HepG2 (cell line): ENCODE data around the gene AFG1L. TPM values are rescaled to one million over a fixed set of nuclear protein-coding genes. Genes with fewer than 3 reads are reported as not detected.

ENCODE experiments used
- AGO2 ChIP-seq: fragments of 200-400 bp; formaldehyde crosslinking; optimal IDR thresholded peaks from 2 replicates; pipeline ENCODE3; 2017; ENCODE audit warnings: mild to moderate bottlenecking, low read depth, low read length, moderate library complexity
- CHD2 ChIP-seq: IDR thresholded peaks from 2 replicates; pipeline ENCODE4 v1.6.1; 2011; ENCODE audit warnings: low read depth, low read length, improper control_type of control experiment
- FOXK1 ChIP-seq: sonication (generic); formaldehyde crosslinking; IDR thresholded peaks from 2 replicates; pipeline ENCODE4 v1.4.0; 2020; ENCODE audit warnings: low read depth, missing genetic modification reagents, borderline replicate concordance
- NCOA5 ChIP-seq: sonication (generic); formaldehyde crosslinking; IDR thresholded peaks from 2 replicates; pipeline ENCODE4 v1.4.0; 2020; ENCODE audit warnings: missing genetic modification reagents
- RBM22 ChIP-seq: fragments of 200-400 bp; formaldehyde crosslinking; optimal IDR thresholded peaks from 2 replicates; pipeline ENCODE3; 2017; ENCODE audit warnings: mild to moderate bottlenecking, low read length, moderate library complexity
- RFX3 ChIP-seq: IDR thresholded peaks from 2 replicates; pipeline ENCODE4 v1.6.1; 2016; ENCODE audit warnings: missing biosample characterization, missing genetic modification reagents
- ZFP1 ChIP-seq: IDR thresholded peaks from 2 replicates; pipeline ENCODE4 v1.6.1; 2016
- ZNF235 ChIP-seq: sonication (generic); formaldehyde crosslinking; IDR thresholded peaks from 2 replicates; pipeline ENCODE4 v1.8.1; 2023; ENCODE audit warnings: mild to moderate bottlenecking, missing genetic modification reagents, borderline replicate concordance
- ZNF33B ChIP-seq: sonication (generic); formaldehyde crosslinking; IDR thresholded peaks from 2 replicates; pipeline ENCODE4 v1.5.1; 2020; ENCODE audit warnings: mild to moderate bottlenecking, missing genetic modification reagents
- ZNF746 ChIP-seq: sonication (generic); formaldehyde crosslinking; IDR thresholded peaks from 2 replicates; pipeline ENCODE4 v1.8.0; 2022; ENCODE audit warnings: mild to moderate bottlenecking, missing genetic modification reagents
- ZSCAN31 ChIP-seq: sonication (generic); formaldehyde crosslinking; IDR thresholded peaks from 2 replicates; pipeline ENCODE4 v1.5.0; 2020; ENCODE audit warnings: low read depth, mild to moderate bottlenecking, missing genetic modification reagents
- polyA plus RNA-seq, 8 experiments: library from polyadenylated mRNA; depleted of rRNA in 3 of 8; stranded (reverse) in 7 of 8; unstranded in 1 of 8; fragments of >200 nt; fragmentation: Illumina TruSeq in 4 of 8; extraction: Trizol in 4 of 8; gene quantifications; 2 replicates each; pipeline versions ENCODE4 v1.2.1 to v1.2.3, GENCODE V29; 2011 to 2016; ENCODE audit warnings: low read depth in 4 of 8, missing spikeins in 1 of 8, mixed read lengths in 1 of 8; ENCODE audit not compliant: insufficient read depth in 1 of 8
- total RNA-seq, 5 experiments: library from RNA; depleted of rRNA; stranded (reverse); fragments of >200 nt; fragmentation: Illumina TruSeq; extraction: Trizol; gene quantifications; 2 replicates each; pipeline ENCODE4 v1.2.3, GENCODE V29; 2016; ENCODE audit warnings: low read depth in 1 of 5
- TF ChIP-seq, protein P1 (sequence below): sonication (generic); formaldehyde crosslinking; IDR thresholded peaks from 2 replicates; pipeline ENCODE4 v1.8.1; 2022; ENCODE audit warnings: mild to moderate bottlenecking, missing genetic modification reagents
- TF ChIP-seq, protein P2 (sequence below): sonication (generic); formaldehyde crosslinking; IDR thresholded peaks from 2 replicates; pipeline ENCODE4 v1.4.0; 2020; ENCODE audit warnings: missing genetic modification reagents
- TF ChIP-seq, protein P3 (sequence below): sonication (generic); formaldehyde crosslinking; IDR thresholded peaks from 2 replicates; pipeline ENCODE4 v1.4.0; 2020; ENCODE audit warnings: mild to moderate bottlenecking, missing genetic modification reagents
- TF ChIP-seq, protein P4 (sequence below): IDR thresholded peaks from 2 replicates; pipeline ENCODE4 v1.6.1; 2016
- TF ChIP-seq, protein P5 (sequence below): sonication (generic); formaldehyde crosslinking; IDR thresholded peaks from 2 replicates; pipeline ENCODE4 v1.5.1; 2020; ENCODE audit warnings: missing genetic modification reagents, mild to moderate bottlenecking, borderline replicate concordance
- TF ChIP-seq, protein P6 (sequence below): sonication (generic); formaldehyde crosslinking; IDR thresholded peaks from 2 replicates; pipeline ENCODE4 v1.8.0; 2022; ENCODE audit warnings: mild to moderate bottlenecking, missing genetic modification reagents, moderate library complexity

The AFG1L gene
- total and polyA plus RNA-seq, 2 of the 13 experiments (the other 11 are each of a cell fraction or from before 2014, with no cell fraction given) = 3.1 to 14.0 TPM

DNA sequence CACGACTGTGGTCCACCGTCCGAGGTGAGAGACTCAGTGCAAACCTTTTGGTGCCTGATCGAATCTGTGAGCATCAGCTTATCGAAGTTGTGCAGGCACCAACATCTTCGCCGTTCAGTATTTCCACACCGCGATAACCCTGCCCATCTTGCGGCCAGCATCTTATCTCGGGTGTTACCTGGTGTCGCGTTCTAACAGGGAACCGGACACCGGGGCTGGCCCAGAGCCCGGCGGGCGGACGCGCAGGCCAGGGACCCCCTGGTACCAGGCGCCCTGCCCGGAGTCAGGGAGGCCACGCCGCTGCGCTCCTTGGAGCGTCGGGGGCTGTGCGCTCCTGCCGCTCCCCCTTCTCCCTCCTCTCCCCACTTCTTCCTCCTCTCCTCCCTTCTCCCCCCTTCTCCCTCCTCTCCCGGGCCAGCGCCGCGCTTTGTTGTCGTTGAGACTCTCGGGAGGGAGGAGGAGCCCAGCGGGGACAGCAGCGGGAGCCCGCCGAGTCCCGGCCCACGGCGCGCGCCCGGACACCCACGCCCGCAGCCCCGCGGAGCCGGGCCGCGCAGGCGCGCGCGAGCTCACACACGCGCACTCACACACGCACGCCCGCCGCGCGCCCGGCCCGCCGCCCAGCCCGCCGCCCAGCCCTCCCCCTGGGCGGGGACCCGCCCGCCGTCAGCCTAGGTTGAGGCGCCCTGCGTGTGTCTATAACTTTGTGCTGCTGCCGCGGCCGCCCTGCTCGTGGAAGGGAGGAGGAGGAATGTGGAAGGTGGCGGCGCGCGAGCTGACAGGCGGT is 264.4 kb downstream of the AFG1L start (continued):
- TF ChIP-seq, protein P1, sequence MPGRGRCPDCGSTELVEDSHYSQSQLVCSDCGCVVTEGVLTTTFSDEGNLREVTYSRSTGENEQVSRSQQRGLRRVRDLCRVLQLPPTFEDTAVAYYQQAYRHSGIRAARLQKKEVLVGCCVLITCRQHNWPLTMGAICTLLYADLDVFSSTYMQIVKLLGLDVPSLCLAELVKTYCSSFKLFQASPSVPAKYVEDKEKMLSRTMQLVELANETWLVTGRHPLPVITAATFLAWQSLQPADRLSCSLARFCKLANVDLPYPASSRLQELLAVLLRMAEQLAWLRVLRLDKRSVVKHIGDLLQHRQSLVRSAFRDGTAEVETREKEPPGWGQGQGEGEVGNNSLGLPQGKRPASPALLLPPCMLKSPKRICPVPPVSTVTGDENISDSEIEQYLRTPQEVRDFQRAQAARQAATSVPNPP (CRISPR knock-in tag) = no peak
- no peak for TF ChIP-seq NCOA5 (CRISPR knock-in tag)
- TF ChIP-seq, protein P2, sequence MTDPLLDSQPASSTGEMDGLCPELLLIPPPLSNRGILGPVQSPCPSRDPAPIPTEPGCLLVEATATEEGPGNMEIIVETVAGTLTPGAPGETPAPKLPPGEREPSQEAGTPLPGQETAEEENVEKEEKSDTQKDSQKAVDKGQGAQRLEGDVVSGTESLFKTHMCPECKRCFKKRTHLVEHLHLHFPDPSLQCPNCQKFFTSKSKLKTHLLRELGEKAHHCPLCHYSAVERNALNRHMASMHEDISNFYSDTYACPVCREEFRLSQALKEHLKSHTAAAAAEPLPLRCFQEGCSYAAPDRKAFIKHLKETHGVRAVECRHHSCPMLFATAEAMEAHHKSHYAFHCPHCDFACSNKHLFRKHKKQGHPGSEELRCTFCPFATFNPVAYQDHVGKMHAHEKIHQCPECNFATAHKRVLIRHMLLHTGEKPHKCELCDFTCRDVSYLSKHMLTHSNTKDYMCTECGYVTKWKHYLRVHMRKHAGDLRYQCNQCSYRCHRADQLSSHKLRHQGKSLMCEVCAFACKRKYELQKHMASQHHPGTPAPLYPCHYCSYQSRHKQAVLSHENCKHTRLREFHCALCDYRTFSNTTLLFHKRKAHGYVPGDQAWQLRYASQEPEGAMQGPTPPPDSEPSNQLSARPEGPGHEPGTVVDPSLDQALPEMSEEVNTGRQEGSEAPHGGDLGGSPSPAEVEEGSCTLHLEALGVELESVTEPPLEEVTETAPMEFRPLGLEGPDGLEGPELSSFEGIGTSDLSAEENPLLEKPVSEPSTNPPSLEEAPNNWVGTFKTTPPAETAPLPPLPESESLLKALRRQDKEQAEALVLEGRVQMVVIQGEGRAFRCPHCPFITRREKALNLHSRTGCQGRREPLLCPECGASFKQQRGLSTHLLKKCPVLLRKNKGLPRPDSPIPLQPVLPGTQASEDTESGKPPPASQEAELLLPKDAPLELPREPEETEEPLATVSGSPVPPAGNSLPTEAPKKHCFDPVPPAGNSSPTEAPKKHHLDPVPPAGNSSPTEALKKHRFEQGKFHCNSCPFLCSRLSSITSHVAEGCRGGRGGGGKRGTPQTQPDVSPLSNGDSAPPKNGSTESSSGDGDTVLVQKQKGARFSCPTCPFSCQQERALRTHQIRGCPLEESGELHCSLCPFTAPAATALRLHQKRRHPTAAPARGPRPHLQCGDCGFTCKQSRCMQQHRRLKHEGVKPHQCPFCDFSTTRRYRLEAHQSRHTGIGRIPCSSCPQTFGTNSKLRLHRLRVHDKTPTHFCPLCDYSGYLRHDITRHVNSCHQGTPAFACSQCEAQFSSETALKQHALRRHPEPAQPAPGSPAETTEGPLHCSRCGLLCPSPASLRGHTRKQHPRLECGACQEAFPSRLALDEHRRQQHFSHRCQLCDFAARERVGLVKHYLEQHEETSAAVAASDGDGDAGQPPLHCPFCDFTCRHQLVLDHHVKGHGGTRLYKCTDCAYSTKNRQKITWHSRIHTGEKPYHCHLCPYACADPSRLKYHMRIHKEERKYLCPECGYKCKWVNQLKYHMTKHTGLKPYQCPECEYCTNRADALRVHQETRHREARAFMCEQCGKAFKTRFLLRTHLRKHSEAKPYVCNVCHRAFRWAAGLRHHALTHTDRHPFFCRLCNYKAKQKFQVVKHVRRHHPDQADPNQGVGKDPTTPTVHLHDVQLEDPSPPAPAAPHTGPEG (CRISPR knock-in tag) = no peak
- TF ChIP-seq RBM22 = no peak
- TF ChIP-seq ZNF33B (CRISPR knock-in tag) = no peak
- TF ChIP-seq RFX3 (CRISPR knock-in tag) = no peak
- TF ChIP-seq, protein P3, sequence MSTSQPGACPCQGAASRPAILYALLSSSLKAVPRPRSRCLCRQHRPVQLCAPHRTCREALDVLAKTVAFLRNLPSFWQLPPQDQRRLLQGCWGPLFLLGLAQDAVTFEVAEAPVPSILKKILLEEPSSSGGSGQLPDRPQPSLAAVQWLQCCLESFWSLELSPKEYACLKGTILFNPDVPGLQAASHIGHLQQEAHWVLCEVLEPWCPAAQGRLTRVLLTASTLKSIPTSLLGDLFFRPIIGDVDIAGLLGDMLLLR (CRISPR knock-in tag) = no peak
- TF ChIP-seq CHD2 = no peak
- TF ChIP-seq, protein P4, sequence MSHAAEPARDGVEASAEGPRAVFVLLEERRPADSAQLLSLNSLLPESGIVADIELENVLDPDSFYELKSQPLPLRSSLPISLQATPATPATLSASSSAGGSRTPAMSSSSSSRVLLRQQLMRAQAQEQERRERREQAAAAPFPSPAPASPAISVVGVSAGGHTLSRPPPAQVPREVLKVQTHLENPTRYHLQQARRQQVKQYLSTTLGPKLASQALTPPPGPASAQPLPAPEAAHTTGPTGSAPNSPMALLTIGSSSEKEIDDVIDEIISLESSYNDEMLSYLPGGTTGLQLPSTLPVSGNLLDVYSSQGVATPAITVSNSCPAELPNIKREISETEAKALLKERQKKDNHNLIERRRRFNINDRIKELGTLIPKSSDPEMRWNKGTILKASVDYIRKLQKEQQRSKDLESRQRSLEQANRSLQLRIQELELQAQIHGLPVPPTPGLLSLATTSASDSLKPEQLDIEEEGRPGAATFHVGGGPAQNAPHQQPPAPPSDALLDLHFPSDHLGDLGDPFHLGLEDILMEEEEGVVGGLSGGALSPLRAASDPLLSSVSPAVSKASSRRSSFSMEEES (CRISPR knock-in tag) = no peak
- TF ChIP-seq FOXK1 = no peak; the same call in 1 of the 2 replicates
- TF ChIP-seq ZSCAN31 (CRISPR knock-in tag) = no peak; the same call in 1 of the 2 replicates
- TF ChIP-seq AGO2 = no peak
- peak; percentile 72; the same call in 1 of the 2 replicates for TF ChIP-seq ZNF746 (CRISPR knock-in tag)
- TF ChIP-seq, protein P5, sequence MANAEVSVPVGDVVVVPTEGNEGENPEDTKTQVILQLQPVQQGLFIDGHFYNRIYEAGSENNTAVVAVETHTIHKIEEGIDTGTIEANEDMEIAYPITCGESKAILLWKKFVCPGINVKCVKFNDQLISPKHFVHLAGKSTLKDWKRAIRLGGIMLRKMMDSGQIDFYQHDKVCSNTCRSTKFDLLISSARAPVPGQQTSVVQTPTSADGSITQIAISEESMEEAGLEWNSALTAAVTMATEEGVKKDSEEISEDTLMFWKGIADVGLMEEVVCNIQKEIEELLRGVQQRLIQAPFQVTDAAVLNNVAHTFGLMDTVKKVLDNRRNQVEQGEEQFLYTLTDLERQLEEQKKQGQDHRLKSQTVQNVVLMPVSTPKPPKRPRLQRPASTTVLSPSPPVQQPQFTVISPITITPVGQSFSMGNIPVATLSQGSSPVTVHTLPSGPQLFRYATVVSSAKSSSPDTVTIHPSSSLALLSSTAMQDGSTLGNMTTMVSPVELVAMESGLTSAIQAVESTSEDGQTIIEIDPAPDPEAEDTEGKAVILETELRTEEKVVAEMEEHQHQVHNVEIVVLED (CRISPR knock-in tag) = no peak; the same call in 1 of the 2 replicates
- TF ChIP-seq, protein P6, sequence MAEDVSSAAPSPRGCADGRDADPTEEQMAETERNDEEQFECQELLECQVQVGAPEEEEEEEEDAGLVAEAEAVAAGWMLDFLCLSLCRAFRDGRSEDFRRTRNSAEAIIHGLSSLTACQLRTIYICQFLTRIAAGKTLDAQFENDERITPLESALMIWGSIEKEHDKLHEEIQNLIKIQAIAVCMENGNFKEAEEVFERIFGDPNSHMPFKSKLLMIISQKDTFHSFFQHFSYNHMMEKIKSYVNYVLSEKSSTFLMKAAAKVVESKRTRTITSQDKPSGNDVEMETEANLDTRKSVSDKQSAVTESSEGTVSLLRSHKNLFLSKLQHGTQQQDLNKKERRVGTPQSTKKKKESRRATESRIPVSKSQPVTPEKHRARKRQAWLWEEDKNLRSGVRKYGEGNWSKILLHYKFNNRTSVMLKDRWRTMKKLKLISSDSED = no peak
- TF ChIP-seq ZNF235 (CRISPR knock-in tag) = no peak
- no peak for TF ChIP-seq ZFP1 (CRISPR knock-in tag)
